ENCODE data around the gene PP2D1.
A peak's percentile ranks its signal among the peaks of the same experiment; 100 is the strongest.

PP2D1 gene

GRCh38 chr3:19945969-19946831 lies 65.9 kb downstream of the PP2D1 start:
- Histone ChIP-seq H3K4me2 (ENCODE audit: low read length) (peak overlapping the region; percentile 97), H3K9ac (ENCODE audit: low read length) (peak overlapping the region; percentile 94), H3K27me3 (ENCODE audit: low read depth, low read length) (no peaks in the 10 kb centered on the region), H3K36me3 (replicated peaks; ENCODE audit: low read depth, low read length) (peaks cover 8% of the 10 kb centered on the region), H2AFZ (ENCODE audit: low read depth, low read length) (peak overlapping the region; percentile 73), H3K4me3 (ENCODE audit: low read length) (peak overlapping the region; percentile 92), H4K20me1 (ENCODE audit: insufficient read depth, low read length) (peaks cover 26% of the 10 kb centered on the region), H3K9me3 (ENCODE audit: insufficient read depth, low read length) (no peaks in the 10 kb centered on the region), H3K4me1 (ENCODE audit: low read length) (peaks cover 24% of the 10 kb centered on the region), H3K79me2 (ENCODE audit: low read length) (peaks cover 44% of the 10 kb centered on the region), H3K27ac (ENCODE audit: low read length) (peak overlapping the region; percentile 88)
- TF ChIP-seq EZH2phosphoT487 (IDR thresholded peaks at IDR 0.05; ENCODE audit: low read depth): no peak
- TF ChIP-seq CTCF (IDR thresholded peaks at IDR 0.05; ENCODE audit: low read depth, low read length): no peak

DNA sequence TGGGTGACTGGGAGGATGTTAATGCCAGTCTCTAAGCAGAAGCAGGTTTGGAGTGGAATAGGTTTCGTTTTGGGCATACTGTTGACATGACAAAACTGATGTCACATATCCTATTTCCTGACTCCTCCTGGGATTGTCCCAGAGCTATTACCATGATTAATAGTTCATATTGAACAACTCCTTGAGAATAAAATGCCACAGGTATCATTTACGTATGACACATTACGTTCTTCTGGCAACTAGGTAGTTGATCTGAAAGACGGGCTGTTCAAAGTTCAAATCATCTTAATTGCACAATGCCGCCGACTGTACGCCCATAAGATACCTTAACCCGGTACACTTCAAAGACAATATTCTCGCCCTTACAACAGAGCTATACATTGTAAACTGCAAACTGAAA lies 66.5 kb downstream of the PP2D1 start:
- peak overlapping the region; percentile 97 for H3K4me2 ChIP-seq (ENCODE audit: low read length)
- H2AFZ ChIP-seq (ENCODE audit: low read depth, low read length): no peak overlapping the region

GRCh38 chr3:19940643-19941042 lies 71.4 kb downstream of the PP2D1 start:
- no peak overlapping the region for H3K4me3 ChIP-seq (ENCODE audit: low read length)
- no peak overlapping the region for H3K27ac ChIP-seq (ENCODE audit: low read length)
- no peaks in the 10 kb centered on the region for H3K27me3 ChIP-seq (ENCODE audit: low read depth, low read length)
- no peak overlapping the region for H3K4me2 ChIP-seq (ENCODE audit: low read length)
- TF ChIP-seq EZH2phosphoT487 (IDR thresholded peaks at IDR 0.05; ENCODE audit: low read depth): no peak
- no peak for TF ChIP-seq CTCF (IDR thresholded peaks at IDR 0.05; ENCODE audit: low read depth, low read length)
- no peaks in the 10 kb centered on the region for H3K9me3 ChIP-seq (ENCODE audit: insufficient read depth, low read length)
- no peak overlapping the region for H3K9ac ChIP-seq (ENCODE audit: low read length)
- peaks cover 2% of the 10 kb centered on the region for H3K4me1 ChIP-seq (ENCODE audit: low read length)
- H3K79me2 ChIP-seq (ENCODE audit: low read length): no peaks in the 10 kb centered on the region
- H3K36me3 ChIP-seq (replicated peaks; ENCODE audit: low read depth, low read length): no peaks in the 10 kb centered on the region
- no peak overlapping the region for H2AFZ ChIP-seq (ENCODE audit: low read depth, low read length)
- H4K20me1 ChIP-seq (ENCODE audit: insufficient read depth, low read length): no peaks in the 10 kb centered on the region

More for the DNA sequence above, 66.5 kb downstream of the PP2D1 start:
- no peak overlapping the region for H3K9ac ChIP-seq (ENCODE audit: low read length)
- peak overlapping the region; percentile 92 for H3K4me3 ChIP-seq (ENCODE audit: low read length)
- TF ChIP-seq CTCF (IDR thresholded peaks at IDR 0.05; ENCODE audit: low read depth, low read length) (no peak), EZH2phosphoT487 (IDR thresholded peaks at IDR 0.05; ENCODE audit: low read depth) (no peak)
- no peaks in the 10 kb centered on the region for H3K27me3 ChIP-seq (ENCODE audit: low read depth, low read length)
- peaks cover 37% of the 10 kb centered on the region for H3K79me2 ChIP-seq (ENCODE audit: low read length)
- H4K20me1 ChIP-seq (ENCODE audit: insufficient read depth, low read length): peaks cover 26% of the 10 kb centered on the region
- no peaks in the 10 kb centered on the region for H3K9me3 ChIP-seq (ENCODE audit: insufficient read depth, low read length)
- no peak overlapping the region for H3K27ac ChIP-seq (ENCODE audit: low read length)
- peaks cover 24% of the 10 kb centered on the region for H3K4me1 ChIP-seq (ENCODE audit: low read length)
- H3K36me3 ChIP-seq (replicated peaks; ENCODE audit: low read depth, low read length): peaks cover 4% of the 10 kb centered on the region

DNA sequence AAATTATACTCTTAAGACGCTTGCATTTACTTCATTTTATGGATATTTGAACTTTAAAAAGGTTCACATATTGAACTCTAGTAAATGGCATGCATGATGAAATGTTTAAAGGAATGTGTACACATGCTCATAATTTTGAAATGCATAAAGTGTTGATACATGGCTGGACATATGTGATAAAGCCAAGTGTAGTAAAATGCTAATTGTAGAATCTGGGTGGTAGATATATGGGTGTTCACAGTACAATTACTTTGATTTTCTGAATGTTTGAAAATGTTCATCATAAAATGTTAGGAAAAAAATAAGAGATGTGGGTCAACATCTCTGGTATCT lies 73.8 kb downstream of the PP2D1 start:
- Histone ChIP-seq H3K9me3 (ENCODE audit: insufficient read depth, low read length) (no peaks in the 10 kb centered on the region), H3K9ac (ENCODE audit: low read length) (no peak overlapping the region), H3K4me3 (ENCODE audit: low read length) (no peak overlapping the region), H3K4me2 (ENCODE audit: low read length) (no peak overlapping the region), H3K27ac (ENCODE audit: low read length) (no peak overlapping the region), H3K27me3 (ENCODE audit: low read depth, low read length) (no peaks in the 10 kb centered on the region), H4K20me1 (ENCODE audit: insufficient read depth, low read length) (no peaks in the 10 kb centered on the region), H3K4me1 (ENCODE audit: low read length) (no peaks in the 10 kb centered on the region), H3K79me2 (ENCODE audit: low read length) (no peaks in the 10 kb centered on the region), H3K36me3 (replicated peaks; ENCODE audit: low read depth, low read length) (no peaks in the 10 kb centered on the region), H2AFZ (ENCODE audit: low read depth, low read length) (no peak overlapping the region)
- TF ChIP-seq CTCF (IDR thresholded peaks at IDR 0.05; ENCODE audit: low read depth, low read length) (no peak), EZH2phosphoT487 (IDR thresholded peaks at IDR 0.05; ENCODE audit: low read depth) (no peak)
